Heart left ventricle (tissue), 13 donors: Measurements from ENCODE around the gene TNRC6C.

Source experiments
- POLR2A ChIP-seq, 2 donors: fragments of 450-650 bp; IDR thresholded peaks; one replicate each; pipeline ENCODE4 v1.6.1; 2017; ENCODE audit warnings: antibody characterized with exemption in 2 of 2, mild to moderate bottlenecking in 2 of 2, moderate library complexity in 2 of 2
- TF ChIP-seq, protein P1 (sequence below), 12 donors: fragments of 200-600 bp; sonication (generic) in 4 of 12; IDR thresholded peaks; one replicate each; pipeline versions ENCODE4 v1.5.0 to v1.8.0; 2018 to 2022; ENCODE audit warnings: antibody characterized with exemption in 12 of 12, mild to moderate bottlenecking in 5 of 12
- donor health status: ischemic (EF 13 %, LVEDD 7.1; RV severe dilation, severe dysfunction).
- donor health status: DM: no; HTN: yes; CAD: no.
- donor health status: DM: no; HTN: no; CAD: no.
- donor health status: ischemic (EF 25% LVEDD 6.9; RV normal size, moderate dysfunction).
- donor health status: ischemic (EF 25% LVEDD 5.7; RV mildly dilated, moderate dysfunction).
- donor health status: ischemic (EF 35%, LVEDD 5.7; RV mildly dilated, moderate dysfunction).
- donor health status: nonischemic (EF 11% LVEDD 7.7; RV severe dilation, severe dysfunction).
- donor health status: DM: yes; HTN: yes; CAD: no.
- donor health status: PGD.
- donor health status: ischemic (EF 29% LVEDD 5.4; RV normal size, mild dysfunction).
- donor health status: nonischemic (EF 23%, LVEDD 6.1; RV moderate dilation, normal function).

DNA sequence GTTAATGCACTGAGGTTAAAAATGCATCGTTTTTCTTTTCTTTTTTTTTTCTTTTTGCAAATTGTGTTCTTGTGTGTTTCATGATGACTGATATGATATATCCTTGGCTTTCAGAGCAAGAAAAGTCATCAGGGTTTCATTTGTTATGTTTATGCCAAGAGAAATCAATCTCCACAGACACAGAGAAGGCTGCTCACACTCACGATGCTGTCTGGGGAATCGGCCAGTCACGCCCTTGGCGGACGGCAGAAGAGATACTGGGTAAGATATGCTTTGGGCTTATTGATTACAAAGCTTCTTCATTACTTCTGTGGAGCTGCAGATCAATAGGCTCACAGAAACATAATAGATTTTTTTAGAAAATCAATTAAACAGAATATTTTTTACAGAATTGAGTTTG lies 42.2 kb upstream of the TNRC6C start:
- TF ChIP-seq, protein P1, sequence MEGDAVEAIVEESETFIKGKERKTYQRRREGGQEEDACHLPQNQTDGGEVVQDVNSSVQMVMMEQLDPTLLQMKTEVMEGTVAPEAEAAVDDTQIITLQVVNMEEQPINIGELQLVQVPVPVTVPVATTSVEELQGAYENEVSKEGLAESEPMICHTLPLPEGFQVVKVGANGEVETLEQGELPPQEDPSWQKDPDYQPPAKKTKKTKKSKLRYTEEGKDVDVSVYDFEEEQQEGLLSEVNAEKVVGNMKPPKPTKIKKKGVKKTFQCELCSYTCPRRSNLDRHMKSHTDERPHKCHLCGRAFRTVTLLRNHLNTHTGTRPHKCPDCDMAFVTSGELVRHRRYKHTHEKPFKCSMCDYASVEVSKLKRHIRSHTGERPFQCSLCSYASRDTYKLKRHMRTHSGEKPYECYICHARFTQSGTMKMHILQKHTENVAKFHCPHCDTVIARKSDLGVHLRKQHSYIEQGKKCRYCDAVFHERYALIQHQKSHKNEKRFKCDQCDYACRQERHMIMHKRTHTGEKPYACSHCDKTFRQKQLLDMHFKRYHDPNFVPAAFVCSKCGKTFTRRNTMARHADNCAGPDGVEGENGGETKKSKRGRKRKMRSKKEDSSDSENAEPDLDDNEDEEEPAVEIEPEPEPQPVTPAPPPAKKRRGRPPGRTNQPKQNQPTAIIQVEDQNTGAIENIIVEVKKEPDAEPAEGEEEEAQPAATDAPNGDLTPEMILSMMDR (IDR thresholded peaks at IDR 0.05) = no peak
- TF ChIP-seq POLR2A (IDR thresholded peaks at IDR 0.05) = no peak
